NCI-H2227 (cell line): Measurements from ENCODE around the gene HOXD10.

Source experiments
- DNase-seq: peaks from one replicate; lab custom pipeline; 2025; ENCODE audit not compliant: unreplicated experiment; lab: John Stamatoyannopoulos, UW

HOXD10 gene

DNA sequence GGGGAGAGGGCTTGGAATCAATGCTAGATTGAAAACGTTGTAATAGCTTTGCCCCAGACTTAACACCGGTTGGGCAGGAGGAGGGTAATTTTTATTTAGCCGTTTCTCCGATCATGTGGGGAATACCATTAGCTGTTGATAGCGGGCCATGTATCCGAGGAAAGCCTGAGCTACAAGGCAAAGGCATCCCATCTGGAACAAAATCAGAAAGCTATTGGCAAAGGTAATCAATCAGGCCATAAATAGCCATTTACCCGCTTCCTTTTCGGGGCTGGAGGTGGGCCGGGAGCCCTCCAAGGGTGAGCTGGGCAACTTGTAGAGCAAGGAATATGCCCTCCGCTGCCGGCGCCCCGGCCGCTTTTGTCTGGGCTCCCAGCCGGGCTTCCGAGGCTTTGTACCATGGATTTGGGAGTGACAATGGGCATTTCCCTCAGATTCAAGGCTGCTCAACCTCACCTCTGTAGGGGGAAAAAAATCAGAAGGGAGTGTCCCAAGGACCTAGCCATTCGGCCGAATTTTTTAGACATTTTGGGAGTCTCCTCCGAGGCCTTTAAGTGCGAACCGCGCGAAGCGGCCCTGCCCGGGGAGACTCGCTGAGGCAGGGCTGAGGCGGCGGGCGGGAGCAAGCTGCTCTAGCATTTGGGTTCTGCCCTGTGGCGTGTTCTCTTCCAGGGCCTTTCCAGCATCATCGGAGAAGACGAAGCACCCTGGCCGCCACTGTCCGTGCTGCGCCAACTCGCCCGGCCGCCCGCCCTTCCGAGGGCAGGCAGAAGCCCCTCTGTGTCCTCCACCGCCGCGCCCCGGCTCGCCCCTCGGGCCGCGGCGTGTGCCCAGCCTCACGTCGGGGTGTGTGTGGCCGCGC lies 4.8 kb downstream of the HOXD10 start:
- DNase-seq = peak; percentile 30

DNA sequence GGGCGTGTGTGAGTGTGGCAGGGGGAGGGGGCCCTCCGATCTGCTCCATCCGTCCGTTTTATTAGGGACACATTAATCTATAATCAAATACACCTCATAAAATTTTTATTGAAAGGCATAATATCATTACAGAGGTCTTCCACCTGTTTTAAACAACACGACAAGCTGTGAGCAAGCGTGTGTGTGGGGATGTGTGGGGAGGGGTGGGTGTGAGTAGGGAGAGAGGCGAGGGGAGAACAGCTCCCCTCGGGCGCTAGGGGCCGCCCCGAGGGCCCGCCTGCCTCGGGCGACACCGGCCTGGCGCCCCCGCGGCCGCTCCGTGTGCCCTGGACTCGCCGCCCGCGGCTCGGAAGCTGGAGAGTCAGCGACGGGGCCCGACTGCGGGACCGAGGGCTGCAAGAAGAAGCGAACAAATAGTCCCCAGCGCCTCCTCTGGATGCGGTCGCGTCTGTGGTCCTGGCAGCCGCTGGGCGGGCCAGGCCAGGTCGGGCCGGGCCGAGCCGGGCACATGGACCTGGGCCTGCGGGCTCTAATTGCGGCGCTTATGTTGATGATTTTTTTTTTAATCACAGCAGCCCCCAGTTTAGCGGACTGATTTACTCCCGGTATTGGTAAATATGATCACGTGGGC lies 5.6 kb downstream of the HOXD10 start:
- DNase-seq = peak; percentile 83

DNA sequence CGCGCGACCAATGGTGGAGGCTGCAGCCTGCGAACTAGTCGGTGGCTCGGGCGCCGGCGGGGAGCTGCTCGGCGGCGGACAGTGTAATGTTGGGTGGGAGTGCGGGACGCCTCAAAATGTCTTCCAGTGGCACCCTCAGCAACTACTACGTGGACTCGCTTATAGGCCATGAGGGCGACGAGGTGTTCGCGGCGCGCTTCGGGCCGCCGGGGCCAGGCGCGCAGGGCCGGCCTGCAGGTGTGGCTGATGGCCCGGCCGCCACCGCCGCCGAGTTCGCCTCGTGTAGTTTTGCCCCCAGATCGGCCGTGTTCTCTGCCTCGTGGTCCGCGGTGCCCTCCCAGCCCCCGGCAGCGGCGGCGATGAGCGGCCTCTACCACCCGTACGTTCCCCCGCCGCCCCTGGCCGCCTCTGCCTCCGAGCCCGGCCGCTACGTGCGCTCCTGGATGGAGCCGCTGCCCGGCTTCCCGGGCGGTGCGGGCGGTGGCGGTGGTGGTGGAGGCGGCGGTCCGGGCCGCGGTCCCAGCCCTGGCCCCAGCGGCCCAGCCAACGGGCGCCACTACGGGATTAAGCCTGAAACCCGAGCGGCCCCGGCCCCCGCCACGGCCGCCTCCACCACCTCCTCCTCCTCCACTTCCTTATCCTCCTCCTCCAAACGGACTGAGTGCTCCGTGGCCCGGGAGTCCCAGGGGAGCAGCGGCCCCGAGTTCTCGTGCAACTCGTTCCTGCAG lies 6.3 kb downstream of the HOXD10 start, which contains the start of gene HOXD9:
TSS of gene HOXD9 (plus strand) at position 37 of the 728 bp plus-strand sequence. CDS start at position 87, 50 bp downstream.
- DNase-seq = peak; percentile 56

DNA sequence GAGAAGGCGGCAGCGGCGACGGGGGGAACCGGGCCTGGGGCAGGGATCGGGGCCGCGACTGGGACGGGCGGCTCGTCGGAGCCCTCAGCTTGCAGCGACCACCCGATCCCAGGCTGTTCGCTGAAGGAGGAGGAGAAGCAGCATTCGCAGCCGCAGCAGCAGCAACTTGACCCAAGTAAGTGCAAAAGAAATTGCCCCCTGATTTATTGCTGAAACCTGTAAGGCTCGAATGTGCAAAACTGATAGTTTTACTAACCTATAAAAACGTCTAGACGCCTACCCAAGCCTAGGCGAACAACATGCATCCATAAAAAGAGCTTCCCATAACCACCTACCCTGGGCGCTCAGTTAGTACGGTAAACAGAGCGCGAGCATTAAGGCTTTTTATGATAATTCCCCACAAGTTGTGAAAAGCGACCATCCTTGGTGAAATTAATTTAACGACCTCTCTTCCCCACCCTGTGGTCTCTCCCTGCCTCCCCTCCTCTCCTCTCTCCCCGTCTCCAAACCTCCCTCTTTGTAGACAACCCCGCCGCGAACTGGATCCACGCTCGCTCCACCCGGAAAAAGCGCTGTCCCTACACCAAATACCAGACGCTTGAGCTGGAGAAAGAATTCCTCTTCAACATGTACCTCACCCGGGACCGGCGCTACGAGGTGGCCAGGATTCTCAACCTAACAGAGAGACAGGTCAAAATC lies 7.0 kb downstream of the HOXD10 start:
- DNase-seq = no peak

DNA sequence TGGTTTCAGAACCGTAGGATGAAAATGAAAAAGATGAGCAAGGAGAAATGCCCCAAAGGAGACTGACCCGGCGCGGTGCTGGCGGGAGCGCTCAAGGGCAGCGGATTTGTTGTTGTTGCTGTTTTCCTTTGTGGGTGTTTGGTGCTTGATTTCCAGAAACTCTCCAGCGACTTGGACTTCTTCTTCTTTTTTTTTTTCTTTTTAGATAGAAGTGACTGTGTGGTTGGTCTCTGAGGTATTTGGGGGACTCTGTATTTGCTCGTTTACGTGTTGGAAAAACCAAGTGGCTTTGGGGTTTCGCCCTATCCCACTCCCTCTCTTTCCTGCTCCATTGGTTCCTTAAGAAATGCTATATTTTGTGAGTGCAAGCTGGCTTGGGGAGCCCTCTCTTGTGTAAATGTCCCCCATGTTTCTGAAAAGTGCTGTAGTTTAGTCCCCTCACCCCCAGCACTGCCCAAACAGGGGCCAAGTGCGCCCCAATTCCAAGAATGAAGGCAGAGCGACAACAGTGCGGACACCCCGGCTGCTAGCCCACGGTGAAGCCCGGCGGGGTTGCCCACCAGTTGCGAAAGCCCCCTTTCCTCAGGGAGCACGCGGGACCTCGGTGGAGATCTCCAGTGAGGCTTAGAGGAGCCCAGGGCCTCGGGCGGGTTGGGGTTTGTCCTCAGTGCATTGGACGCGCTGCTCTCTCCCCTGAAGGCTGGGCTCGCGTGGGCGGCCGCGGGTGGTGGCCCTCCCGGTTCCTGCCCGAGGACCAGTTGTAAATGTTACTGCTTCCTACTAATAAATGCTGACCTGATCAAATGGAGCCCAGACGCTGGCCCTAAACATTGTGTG lies 7.8 kb downstream of the HOXD10 start:
- DNase-seq = no peak

DNA sequence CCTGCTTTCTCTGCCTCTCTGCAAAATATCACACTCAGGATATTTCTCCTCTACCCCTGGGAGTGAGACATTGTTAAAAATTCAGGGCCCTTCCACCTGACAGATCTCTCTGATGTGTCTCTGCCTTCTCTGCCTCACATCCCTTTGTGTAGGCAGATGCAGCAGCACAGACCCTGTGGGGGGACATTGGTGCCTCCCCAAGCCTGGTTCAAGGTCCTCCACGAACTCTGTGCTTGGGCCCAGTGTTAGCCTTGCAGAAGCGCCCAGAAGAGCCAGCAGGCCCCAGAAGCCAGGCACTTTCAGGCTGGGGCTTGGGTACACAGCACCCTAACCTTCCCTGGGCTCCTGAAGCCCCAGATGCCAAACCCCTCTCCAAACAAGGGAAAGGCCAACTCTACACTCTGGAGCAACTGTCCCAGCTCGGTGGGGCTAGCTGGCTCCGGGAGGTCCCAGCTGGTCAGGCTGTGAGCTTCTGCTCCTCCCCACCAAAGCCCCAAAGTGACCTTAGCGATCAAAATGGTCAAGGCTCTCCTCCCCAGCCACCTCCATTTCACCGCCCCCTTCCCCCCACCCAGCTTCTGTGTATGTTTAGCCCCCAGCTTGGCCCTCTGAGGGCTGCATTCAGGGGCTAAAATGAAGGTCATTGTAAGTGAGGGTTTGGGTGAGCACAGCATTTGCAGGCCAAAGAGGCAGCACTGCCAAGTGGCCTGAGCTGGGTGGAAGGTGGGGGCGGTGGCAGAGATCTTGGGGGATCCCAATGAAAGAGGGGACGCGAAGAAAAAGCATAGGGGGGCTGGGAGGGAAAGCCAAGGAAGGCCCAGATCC lies 8.6 kb downstream of the HOXD10 start:
- no peak for DNase-seq

DNA sequence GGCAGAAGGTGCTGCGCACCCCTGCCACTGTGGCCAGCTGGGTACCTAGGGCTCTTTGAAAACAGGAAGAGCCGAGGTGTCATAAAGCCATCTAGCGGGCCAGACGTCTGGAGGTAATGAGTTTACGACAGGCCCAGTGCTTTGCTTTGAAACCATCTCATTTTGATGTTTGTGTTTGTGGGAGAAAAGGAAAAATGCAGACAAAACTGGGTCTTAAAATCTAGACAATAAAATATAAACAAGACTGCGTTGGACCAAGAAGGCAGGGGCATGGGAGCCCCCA lies 9.1 kb downstream of the HOXD10 start:
- no peak for DNase-seq

DNA sequence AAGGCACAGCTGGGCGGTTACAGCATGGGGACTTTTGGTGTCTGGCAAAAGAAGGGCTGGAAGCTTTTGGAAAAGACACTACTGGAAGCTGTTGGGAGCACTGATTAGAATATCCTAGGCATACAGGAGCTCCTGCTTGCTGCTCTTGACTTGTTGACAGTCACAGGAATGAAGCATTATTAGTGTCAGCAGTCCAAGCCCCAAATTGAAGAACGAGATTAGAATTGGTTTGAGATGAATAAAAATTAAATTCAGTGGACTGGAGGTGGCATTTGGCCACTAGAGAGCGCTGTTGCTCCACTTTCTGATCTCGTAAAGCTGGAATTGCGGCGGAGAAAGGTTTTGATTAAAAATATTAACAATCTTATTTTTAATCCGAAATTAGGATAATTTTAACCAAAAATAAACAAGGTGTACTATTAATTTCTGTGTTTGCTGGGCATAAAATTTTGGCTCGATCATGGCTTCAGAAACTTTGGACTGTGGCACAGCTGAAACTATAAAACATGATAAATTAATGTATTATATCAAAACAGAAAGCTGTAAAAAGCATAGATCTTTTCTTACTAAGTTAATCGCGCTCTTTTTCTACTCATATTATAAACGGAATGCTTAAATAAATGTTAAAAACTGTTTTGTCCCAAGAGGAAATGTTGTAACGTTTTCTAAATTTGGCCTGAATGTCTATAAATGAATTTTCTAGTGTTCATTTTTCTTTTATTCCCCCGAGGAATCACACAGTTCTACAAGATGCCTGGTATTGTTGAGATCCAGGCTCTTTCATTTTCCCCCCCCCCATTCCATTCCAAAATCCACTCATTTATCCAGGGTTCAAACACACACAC lies 10.6 kb downstream of the HOXD10 start:
- DNase-seq = peak; percentile 83

DNA sequence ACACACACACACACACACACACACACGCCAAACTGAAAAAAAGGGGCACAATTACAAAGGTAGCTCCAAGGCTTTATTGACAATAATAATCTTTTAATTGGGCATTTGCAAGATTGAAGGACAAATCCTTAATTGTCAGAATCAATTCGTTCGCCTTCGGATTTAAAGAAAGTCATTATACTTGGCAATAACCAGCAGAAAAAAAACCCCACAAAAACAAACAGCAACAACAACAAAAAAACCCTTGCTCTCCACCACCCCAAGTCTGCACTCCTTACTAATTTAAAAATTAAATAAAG lies 11.1 kb downstream of the HOXD10 start:
- DNase-seq = no peak

DNA sequence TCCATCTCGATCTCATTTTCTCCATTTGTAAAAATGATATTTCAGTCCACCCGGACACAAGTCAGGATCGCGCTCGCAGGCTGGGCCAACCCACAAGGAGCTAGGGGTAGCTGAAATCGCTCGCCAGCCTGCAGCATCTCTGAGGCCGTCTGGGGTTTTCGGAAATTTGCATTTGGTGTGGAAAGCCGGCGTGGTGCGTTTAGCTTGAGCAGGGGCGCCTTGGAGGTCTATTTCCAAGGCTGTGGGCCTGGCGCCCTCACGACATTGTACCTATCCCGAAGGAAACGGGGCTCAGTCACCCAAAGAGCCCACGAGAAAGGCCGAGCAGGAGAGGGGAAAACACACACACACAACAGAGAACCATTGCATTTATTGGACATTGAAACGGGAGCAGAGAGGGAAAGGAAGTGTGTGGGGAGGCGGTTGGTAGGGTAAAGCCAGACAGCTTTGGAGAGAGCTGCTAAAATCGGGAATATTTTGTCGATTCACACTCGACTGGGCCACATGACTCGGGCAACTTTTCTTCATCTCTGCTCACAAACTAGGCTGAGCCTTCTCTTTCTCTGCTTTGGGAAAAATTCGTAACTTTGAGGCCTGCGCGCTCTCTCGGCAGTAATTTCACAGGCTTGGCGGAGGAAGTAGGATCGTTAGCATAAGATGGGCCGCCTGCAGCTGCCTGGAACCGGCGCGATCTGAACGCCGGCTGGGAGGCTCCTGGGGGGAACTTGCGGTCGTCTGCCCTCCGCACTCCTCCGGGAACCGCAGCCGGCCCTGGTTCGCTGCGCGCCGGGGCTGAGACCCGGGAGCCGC lies 11.8 kb downstream of the HOXD10 start:
- DNase-seq = peak; percentile 43

DNA sequence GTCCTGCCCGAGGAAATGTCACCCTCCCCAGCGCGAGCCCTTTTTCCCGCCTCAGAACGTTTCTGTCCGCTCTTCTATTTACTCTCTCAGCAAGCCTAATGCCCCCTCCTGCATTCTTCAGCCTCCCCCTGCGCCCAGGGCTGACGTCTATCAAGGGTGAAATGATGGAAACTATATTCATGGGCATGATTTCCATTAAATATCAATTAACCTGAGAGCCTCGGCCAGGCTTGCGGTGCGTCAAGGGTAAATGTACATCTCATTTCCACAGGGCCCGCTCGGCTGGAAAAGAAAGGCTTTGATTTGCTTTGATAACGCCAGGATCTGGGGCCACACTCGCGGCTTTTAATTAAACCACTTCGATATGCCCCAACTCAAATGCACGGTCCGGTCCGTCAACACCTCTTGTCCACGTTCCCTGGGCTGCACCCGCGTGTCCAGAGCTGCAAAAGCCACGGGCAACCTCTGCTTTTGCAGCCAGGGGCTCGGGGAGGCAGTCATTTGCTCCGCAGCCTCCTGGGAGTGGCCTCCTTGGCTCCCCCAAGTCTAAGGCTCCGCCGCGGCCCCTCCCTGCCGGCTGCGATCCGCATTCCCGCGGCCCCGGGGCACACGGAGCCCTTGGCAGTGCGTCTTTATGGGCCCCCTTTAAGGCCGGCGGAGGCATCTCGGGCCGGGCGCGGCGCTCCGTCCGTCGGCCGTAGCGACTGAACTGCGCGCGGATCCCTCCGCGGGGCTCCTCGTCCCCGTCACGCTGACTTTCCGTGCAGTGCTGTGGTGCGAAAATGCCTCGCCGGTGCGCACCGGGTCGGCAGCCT lies 12.6 kb downstream of the HOXD10 start, which contains the start of gene HOXD8:
TSS of gene HOXD8 (plus strand) at position 724 of the 815 bp plus-strand sequence. CDS start 662 bp downstream, outside the sequence.
- DNase-seq = peak; percentile 87

DNA sequence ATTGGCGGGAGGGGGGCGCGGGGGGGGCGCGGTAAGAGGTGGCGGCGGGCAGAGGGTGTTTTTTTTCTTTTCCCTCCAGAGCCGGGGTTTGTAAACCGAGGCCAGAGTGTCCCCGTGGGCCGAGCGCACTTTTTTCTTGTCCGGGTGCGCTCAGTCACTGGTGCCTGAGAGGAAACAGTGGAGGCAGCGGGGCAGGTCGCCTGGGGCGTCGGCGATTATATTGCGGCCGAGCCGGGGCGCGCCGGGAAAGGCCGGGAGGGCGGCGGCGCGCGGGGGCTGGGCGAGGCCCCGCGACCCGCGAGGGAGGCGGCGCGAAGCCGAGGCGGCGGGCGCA lies 13.2 kb downstream of the HOXD10 start:
- DNase-seq = no peak

DNA sequence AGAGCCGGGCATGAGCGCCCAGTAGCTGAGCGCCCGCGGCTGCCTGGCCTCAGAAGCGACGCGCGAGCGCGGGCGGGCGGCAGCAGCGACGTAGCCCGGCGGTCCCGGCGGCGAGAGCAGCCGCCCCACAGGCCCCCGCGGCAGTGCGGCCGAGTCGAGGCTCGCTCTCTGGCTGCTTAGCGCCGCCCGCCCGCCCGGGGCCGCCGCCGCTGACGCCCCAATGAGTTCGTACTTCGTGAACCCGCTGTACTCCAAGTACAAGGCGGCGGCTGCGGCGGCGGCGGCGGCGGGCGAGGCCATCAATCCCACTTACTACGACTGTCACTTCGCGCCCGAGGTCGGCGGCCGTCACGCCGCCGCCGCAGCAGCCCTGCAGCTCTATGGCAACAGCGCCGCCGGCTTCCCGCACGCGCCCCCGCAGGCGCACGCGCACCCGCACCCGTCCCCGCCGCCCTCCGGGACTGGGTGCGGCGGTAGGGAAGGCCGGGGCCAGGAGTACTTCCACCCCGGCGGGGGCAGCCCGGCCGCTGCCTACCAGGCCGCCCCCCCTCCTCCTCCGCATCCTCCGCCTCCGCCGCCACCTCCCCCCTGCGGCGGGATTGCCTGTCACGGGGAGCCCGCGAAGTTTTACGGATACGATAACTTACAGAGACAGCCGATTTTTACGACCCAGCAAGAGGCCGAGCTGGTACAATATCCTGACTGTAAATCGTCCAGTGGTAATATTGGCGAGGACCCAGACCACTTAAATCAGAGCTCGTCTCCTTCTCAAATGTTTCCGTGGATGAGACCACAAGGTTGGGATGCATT lies 13.8 kb downstream of the HOXD10 start:
- peak; percentile 69 for DNase-seq

DNA sequence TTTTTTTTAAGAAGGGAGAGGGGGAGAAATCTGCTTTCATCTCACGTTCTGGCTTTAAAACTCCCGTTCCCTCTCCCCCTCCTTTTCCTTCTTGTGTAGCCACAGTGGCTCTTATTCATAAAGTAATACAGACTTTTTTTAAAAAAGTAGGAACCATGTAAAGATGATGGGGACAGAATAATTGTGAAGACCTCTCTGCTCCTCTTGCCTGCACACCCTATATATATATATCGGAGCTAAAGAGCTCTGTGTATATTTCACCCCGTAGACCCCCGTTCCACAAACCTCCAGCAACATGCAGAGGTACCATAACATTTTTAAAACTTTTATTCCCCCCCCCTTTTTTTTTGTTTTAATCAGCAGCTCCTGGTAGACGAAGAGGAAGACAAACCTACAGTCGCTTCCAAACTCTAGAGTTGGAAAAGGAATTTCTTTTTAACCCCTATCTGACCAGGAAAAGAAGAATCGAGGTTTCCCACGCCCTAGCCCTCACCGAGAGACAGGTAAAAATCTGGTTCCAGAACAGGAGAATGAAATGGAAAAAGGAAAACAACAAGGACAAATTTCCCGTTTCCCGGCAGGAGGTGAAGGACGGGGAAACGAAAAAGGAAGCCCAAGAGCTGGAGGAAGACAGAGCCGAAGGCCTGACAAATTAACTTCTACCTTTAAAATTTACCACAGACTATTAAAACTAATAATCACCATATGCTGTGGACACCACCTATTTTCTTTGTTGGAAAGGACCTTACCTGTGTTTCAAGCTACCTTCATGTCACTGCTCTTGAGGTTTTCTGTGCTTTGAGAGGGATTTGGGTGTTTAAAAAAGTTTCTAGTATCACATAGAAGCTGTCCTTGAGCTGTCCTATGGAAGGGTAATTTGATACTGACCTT lies 14.6 kb downstream of the HOXD10 start:
- DNase-seq = no peak

DNA sequence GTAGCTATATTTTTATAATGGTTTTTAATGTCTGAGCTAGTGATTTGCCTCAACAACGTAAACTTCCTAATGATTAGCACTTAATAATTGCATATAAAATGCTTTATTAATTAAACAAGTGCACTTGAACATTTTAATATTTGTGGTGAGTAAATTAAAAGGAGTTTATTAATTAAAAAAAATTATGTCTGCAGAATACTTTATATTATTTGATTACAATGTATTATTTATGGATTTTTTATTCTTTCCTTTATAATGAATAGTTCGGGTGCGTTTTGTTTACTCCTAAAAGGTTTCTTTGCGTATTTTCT lies 15.2 kb downstream of the HOXD10 start:
- no peak for DNase-seq
